Measurements from ENCODE around the gene MTM1. TPM values are rescaled to one million over a fixed set of nuclear protein-coding genes. Genes with fewer than 3 reads are reported as not detected.

The MTM1 gene
- polyA plus RNA-seq, 2 of the 4 experiments (the other 2 are of a cell fraction): 8.5 to 9.0 TPM

DNA sequence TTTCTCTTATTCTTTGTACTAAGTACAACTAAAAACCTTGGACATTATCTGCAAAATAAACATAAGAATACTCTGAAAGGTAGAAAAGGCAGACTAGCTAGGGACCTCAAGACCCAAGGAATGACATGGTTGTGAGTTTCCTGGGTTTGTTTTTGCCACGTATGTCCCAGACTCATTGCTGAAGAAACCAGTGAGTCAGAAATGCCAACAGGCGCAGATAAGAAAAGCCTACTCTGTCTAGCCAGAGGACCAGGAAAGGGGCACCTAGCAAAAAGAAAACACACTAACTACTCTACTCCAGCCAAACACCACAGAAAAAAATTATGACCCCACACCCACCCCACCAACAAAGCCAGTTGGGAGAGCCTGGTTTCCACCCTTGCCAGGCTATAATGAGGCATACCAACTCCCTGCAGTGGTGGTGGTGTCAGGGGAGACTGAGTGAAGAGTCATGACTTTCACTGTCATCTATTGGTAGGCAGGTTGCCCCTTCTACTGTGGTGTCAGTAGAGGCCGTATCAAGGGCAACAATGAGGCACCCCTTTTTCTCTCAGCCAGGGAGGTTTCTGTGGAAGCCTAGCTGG is 135.7 kb downstream of the MTM1 start:
- Histone ChIP-seq H3K4me2 (no peak overlapping the region), H3K27ac (no peak overlapping the region), H3K4me1 (no peaks in the 10 kb centered on the region), H3K9me3 (no peaks in the 10 kb centered on the region), H3K4me3 (no peak overlapping the region)
- ChIA-PET POLR2A (no interaction called here), CTCF (interaction anchor here (1.1 to 2.7 kb wide), 3 partner anchors 11 to 764 kb away, joined by 3 to 11 read pairs (median 7); no protein-coding TSS in a partner anchor)
- WGBS (ENCODE audit: missing lambda C conversion rate): 92% methylated on average over 2 of the region's 3 CpGs
- FAIRE-seq: no peak
- ATAC-seq: no peak
- no peak for TF ChIP-seq NR3C1 (IDR thresholded peaks at IDR 0.05)
- TF ChIP-seq, protein P1, sequence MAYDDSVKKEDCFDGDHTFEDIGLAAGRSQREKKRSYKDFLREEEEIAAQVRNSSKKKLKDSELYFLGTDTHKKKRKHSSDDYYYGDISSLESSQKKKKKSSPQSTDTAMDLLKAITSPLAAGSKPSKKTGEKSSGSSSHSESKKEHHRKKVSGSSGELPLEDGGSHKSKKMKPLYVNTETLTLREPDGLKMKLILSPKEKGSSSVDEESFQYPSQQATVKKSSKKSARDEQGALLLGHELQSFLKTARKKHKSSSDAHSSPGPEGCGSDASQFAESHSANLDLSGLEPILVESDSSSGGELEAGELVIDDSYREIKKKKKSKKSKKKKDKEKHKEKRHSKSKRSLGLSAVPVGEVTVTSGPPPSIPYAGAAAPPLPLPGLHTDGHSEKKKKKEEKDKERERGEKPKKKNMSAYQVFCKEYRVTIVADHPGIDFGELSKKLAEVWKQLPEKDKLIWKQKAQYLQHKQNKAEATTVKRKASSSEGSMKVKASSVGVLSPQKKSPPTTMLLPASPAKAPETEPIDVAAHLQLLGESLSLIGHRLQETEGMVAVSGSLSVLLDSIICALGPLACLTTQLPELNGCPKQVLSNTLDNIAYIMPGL (CRISPR knock-in tag; IDR thresholded peaks at IDR 0.05; ENCODE audit: borderline replicate concordance): no peak
- TF ChIP-seq, protein P2, sequence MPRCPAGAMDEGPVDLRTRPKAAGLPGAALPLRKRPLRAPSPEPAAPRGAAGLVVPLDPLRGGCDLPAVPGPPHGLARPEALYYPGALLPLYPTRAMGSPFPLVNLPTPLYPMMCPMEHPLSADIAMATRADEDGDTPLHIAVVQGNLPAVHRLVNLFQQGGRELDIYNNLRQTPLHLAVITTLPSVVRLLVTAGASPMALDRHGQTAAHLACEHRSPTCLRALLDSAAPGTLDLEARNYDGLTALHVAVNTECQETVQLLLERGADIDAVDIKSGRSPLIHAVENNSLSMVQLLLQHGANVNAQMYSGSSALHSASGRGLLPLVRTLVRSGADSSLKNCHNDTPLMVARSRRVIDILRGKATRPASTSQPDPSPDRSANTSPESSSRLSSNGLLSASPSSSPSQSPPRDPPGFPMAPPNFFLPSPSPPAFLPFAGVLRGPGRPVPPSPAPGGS (IDR thresholded peaks at IDR 0.05): no peak
- no peak for TF ChIP-seq RCOR1 (IDR thresholded peaks at IDR 0.05; ENCODE audit: low read depth, low read length)
- no peak for TF ChIP-seq BHLHE40 (IDR thresholded peaks at IDR 0.05; ENCODE audit: low read depth, low read length)
- no peak for TF ChIP-seq EP300 (IDR thresholded peaks at IDR 0.05)
- no peak for TF ChIP-seq CEBPB (IDR thresholded peaks at IDR 0.05)
- no peak for DNase-seq (ENCODE audit: low read depth in 1 of 2, low spot score in 1 of 2)

DNA sequence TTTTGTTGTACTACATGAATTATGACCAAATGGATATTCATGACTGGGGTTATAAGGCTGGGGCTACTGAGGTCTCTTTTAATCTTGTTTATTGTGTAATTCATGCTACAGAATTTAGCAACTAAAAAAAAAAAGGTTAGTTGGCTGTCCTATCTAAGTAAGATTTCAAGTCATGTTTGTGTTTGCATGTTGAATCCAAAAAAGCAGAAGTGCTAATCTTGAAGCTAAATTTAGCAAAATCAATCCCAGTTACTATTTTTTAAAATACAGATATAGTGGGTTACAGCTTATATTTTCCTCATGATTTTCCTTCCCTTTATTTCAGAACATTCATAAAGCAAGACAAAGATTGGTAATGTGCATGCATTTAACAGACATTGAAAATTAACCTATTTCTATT is 144.2 kb downstream of the MTM1 start:
- ATAC-seq (no peak), FAIRE-seq (no peak), DNase-seq (ENCODE audit: low read depth in 1 of 2, low spot score in 1 of 2) (no peak)
- TF ChIP-seq NFE2L2 (conservative IDR thresholded peaks at IDR 0.05; ENCODE audit: low read length) (no peak), ZSCAN20 (CRISPR knock-in tag; IDR thresholded peaks at IDR 0.05) (no peak), RARB (CRISPR knock-in tag; IDR thresholded peaks at IDR 0.05) (no peak), KDM1A (IDR thresholded peaks at IDR 0.05; ENCODE audit: low read depth) (no peak), HOXA7 (CRISPR knock-in tag; IDR thresholded peaks at IDR 0.05) (no peak), KDM5A (IDR thresholded peaks at IDR 0.05) (no peak), JUNB (IDR thresholded peaks at IDR 0.05) (no peak), ZFP36 (IDR thresholded peaks at IDR 0.05; ENCODE audit: borderline replicate concordance, partially characterized antibody) (no peak)
- TF ChIP-seq, protein P3, sequence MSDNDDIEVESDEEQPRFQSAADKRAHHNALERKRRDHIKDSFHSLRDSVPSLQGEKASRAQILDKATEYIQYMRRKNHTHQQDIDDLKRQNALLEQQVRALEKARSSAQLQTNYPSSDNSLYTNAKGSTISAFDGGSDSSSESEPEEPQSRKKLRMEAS (IDR thresholded peaks at IDR 0.05): no peak
- TF ChIP-seq, protein P4, sequence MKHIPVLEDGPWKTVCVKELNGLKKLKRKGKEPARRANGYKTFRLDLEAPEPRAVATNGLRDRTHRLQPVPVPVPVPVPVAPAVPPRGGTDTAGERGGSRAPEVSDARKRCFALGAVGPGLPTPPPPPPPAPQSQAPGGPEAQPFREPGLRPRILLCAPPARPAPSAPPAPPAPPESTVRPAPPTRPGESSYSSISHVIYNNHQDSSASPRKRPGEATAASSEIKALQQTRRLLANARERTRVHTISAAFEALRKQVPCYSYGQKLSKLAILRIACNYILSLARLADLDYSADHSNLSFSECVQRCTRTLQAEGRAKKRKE (CRISPR knock-in tag; IDR thresholded peaks at IDR 0.05; ENCODE audit: low read depth): no peak
- TF ChIP-seq, protein P5, sequence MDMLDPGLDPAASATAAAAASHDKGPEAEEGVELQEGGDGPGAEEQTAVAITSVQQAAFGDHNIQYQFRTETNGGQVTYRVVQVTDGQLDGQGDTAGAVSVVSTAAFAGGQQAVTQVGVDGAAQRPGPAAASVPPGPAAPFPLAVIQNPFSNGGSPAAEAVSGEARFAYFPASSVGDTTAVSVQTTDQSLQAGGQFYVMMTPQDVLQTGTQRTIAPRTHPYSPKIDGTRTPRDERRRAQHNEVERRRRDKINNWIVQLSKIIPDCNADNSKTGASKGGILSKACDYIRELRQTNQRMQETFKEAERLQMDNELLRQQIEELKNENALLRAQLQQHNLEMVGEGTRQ (IDR thresholded peaks at IDR 0.05): no peak
- TF ChIP-seq, protein P6, sequence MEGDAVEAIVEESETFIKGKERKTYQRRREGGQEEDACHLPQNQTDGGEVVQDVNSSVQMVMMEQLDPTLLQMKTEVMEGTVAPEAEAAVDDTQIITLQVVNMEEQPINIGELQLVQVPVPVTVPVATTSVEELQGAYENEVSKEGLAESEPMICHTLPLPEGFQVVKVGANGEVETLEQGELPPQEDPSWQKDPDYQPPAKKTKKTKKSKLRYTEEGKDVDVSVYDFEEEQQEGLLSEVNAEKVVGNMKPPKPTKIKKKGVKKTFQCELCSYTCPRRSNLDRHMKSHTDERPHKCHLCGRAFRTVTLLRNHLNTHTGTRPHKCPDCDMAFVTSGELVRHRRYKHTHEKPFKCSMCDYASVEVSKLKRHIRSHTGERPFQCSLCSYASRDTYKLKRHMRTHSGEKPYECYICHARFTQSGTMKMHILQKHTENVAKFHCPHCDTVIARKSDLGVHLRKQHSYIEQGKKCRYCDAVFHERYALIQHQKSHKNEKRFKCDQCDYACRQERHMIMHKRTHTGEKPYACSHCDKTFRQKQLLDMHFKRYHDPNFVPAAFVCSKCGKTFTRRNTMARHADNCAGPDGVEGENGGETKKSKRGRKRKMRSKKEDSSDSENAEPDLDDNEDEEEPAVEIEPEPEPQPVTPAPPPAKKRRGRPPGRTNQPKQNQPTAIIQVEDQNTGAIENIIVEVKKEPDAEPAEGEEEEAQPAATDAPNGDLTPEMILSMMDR (IDR thresholded peaks at IDR 0.05): no peak
- ChIA-PET CTCF (interaction anchor here (0.6 to 1.6 kb wide), 3 partner anchors 29 to 774 kb away, joined by 3 to 4 read pairs (median 4); partner anchors contain the start of gene EOLA2), POLR2A (no interaction called here)
- no peak overlapping the region for H3K27ac ChIP-seq
- H3K4me1 ChIP-seq: 0 out of 3 replicates have a peak, but pooled peaks cover 6% of the 10 kb centered on the region
- no peak overlapping the region for H3K4me2 ChIP-seq
- no peak overlapping the region for H3K4me3 ChIP-seq
- no peaks in the 10 kb centered on the region for H3K9me3 ChIP-seq

Measured in A549 (cell line).